ENCODE measurements around the gene DCLK1. TPM values are rescaled to one million over a fixed set of nuclear protein-coding genes. Genes with fewer than 3 reads are reported as not detected.

The DCLK1 gene
- total and polyA plus RNA-seq, 10 of the 15 experiments (the other 5 are each of a cell fraction or from before 2014, with no cell fraction given) = not detected

GRCh38 chr13:36055366-36055765 lies 75.8 kb downstream of the DCLK1 start:
- ATAC-seq (no peak), DNase-seq (ENCODE audit: low read depth, low spot score) (no peak), FAIRE-seq (no peak)
- RAD21 ChIA-PET (ENCODE audit: unreplicated experiment) = no interaction called here
- Histone ChIP-seq H3K36me3 (ENCODE audit: control insufficient read depth in 2 of 2, insufficient read depth in 2 of 2, low read length in 1 of 2) (no peaks in the 10 kb centered on the region), H4K20me1 (ENCODE audit: control insufficient read depth, insufficient read depth) (no peaks in the 10 kb centered on the region), H3K27me3 (replicated peaks in 1 of 2; ENCODE audit: control insufficient read depth in 2 of 2, insufficient read depth in 2 of 2, low read length in 1 of 2) (no peaks in the 10 kb centered on the region), H3K9ac (ENCODE audit: control insufficient read depth, insufficient read depth, low read length) (no peak overlapping the region), H3K4me1 (ENCODE audit: control insufficient read depth, insufficient read depth, low read length) (no peaks in the 10 kb centered on the region), H3K27ac (ENCODE audit: control insufficient read depth, insufficient read depth) (no peak overlapping the region), H3K9me3 (replicated peaks; ENCODE audit: control insufficient read depth, insufficient read depth, low read length) (no peaks in the 10 kb centered on the region), H3K4me2 (ENCODE audit: control insufficient read depth, insufficient read depth) (no peak overlapping the region), H3K4me3 (no peak overlapping the region), H3K79me2 (ENCODE audit: control insufficient read depth, insufficient read depth, low read length) (no peaks in the 10 kb centered on the region), H2AFZ (ENCODE audit: control insufficient read depth, low read depth, low read length) (no peak overlapping the region)
- CTCF ChIA-PET = no interaction called here
- BruUV-seq (replicated peaks) = no TSS peak
- no peak for TF ChIP-seq CHD1 (IDR thresholded peaks at IDR 0.05; ENCODE audit: low read depth, low read length)
- no peak for TF ChIP-seq ZBED1 (IDR thresholded peaks at IDR 0.05; ENCODE audit: borderline replicate concordance)
- no peak for TF ChIP-seq NKRF (conservative IDR thresholded peaks at IDR 0.05)
- TF ChIP-seq CREM (IDR thresholded peaks at IDR 0.05; ENCODE audit: low read depth) = no peak
- TF ChIP-seq CHD4 (IDR thresholded peaks at IDR 0.05) = no peak
- no peak for TF ChIP-seq FOXM1 (IDR thresholded peaks at IDR 0.05; ENCODE audit: low read depth, low read length)
- no peak for TF ChIP-seq MEF2B (IDR thresholded peaks at IDR 0.05; ENCODE audit: partially characterized antibody, poor library complexity, severe bottlenecking)
- TF ChIP-seq YBX1 (IDR thresholded peaks at IDR 0.05) = no peak
- no peak for TF ChIP-seq HDAC6 (IDR thresholded peaks at IDR 0.05; ENCODE audit: unreplicated experiment)
- TF ChIP-seq IKZF2 (IDR thresholded peaks at IDR 0.05) = no peak
- TF ChIP-seq SUZ12 (IDR thresholded peaks at IDR 0.05; ENCODE audit: unreplicated experiment) = no peak
- TF ChIP-seq CEBPZ (IDR thresholded peaks at IDR 0.05; ENCODE audit: low read depth, low read length) = no peak
- no peak for TF ChIP-seq ZBTB33 (IDR thresholded peaks at IDR 0.05)
- TF ChIP-seq MYC (IDR thresholded peaks at IDR 0.05; ENCODE audit: insufficient read depth, insufficient read length, insufficient replicate concordance, low read length, severe bottlenecking) = no peak
- TF ChIP-seq JUND (IDR thresholded peaks at IDR 0.05; ENCODE audit: low read depth, low read length) = no peak
- TF ChIP-seq ZNF384 (IDR thresholded peaks at IDR 0.05; ENCODE audit: borderline replicate concordance, low read depth, low read length) = no peak
- no peak for TF ChIP-seq KLF5 (IDR thresholded peaks at IDR 0.05; ENCODE audit: partially characterized antibody)
- 52% methylated on average over 4 of the region's 4 CpGs for WGBS (ENCODE audit: insufficient coverage, insufficient replicate concordance, low lambda C conversion rate, missing lambda C conversion rate)
- POLR2A ChIA-PET = no interaction called here
- SMC1A ChIA-PET (ENCODE audit: uncharacterized antibody, unreplicated experiment) = no interaction called here
- intact Hi-C loops (cut with micrococcal nuclease; ENCODE audit: unreplicated experiment) = no loop called here
- in situ Hi-C loops (cut with MboI) = no loop called here
